HepG2 (cell line): ENCODE data around the gene PRDM15. TPM values are rescaled to one million over a fixed set of nuclear protein-coding genes. Genes with fewer than 3 reads are reported as not detected.

Experiments
- ARNTL ChIP-seq: sonication (generic); formaldehyde crosslinking; IDR thresholded peaks from 2 replicates; pipeline ENCODE4 v1.4.0; 2020; ENCODE audit warnings: mild to moderate bottlenecking, missing genetic modification reagents
- JUN ChIP-seq: sonication (generic); formaldehyde crosslinking; IDR thresholded peaks from 2 replicates; pipeline ENCODE4 v1.4.0; 2020; ENCODE audit warnings: mild to moderate bottlenecking, missing genetic modification reagents
- ONECUT2 ChIP-seq: sonication (generic); formaldehyde crosslinking; IDR thresholded peaks from 2 replicates; pipeline ENCODE4 v1.4.0; 2020; ENCODE audit warnings: missing genetic modification reagents
- RBFOX2 ChIP-seq: fragments of 200-400 bp; formaldehyde crosslinking; IDR thresholded peaks from 2 replicates; pipeline ENCODE4 v1.6.1; 2017; ENCODE audit warnings: low read depth, mild to moderate bottlenecking, low read length
- REL ChIP-seq: sonication (generic); formaldehyde crosslinking; conservative IDR thresholded peaks from 2 replicates; pipeline ENCODE4 v1.8.0; 2022; ENCODE audit warnings: mild to moderate bottlenecking, missing genetic modification reagents, moderate library complexity
- SSRP1 ChIP-seq: IDR thresholded peaks from 2 replicates; pipeline ENCODE4 v1.6.1; 2016; ENCODE audit warnings: control low read depth
- TSC22D2 ChIP-seq: sonication (generic); formaldehyde crosslinking; IDR thresholded peaks from 2 replicates; pipeline ENCODE4 v1.5.1; 2020; ENCODE audit warnings: missing genetic modification reagents, mild to moderate bottlenecking, borderline replicate concordance
- ZFYVE20 ChIP-seq: sonication (generic); formaldehyde crosslinking; IDR thresholded peaks from 2 replicates; pipeline ENCODE4 v1.8.0; 2023; ENCODE audit warnings: low read depth, mild to moderate bottlenecking, moderate library complexity, missing genetic modification reagents, borderline replicate concordance
- ZNF451 ChIP-seq: sonication (generic); formaldehyde crosslinking; IDR thresholded peaks from 2 replicates; pipeline ENCODE4 v1.5.0; 2020; ENCODE audit warnings: mild to moderate bottlenecking, missing genetic modification reagents
- ZNF768 ChIP-seq: sonication (generic); formaldehyde crosslinking; IDR thresholded peaks from 2 replicates; pipeline ENCODE4 v1.4.0; 2020; ENCODE audit warnings: missing genetic modification reagents
- ZNF780A ChIP-seq: sonication (generic); formaldehyde crosslinking; IDR thresholded peaks from 2 replicates; pipeline ENCODE4 v1.8.0; 2022; ENCODE audit warnings: mild to moderate bottlenecking, missing genetic modification reagents, moderate library complexity
- ZZZ3 ChIP-seq: sonication (generic); formaldehyde crosslinking; IDR thresholded peaks from 2 replicates; pipeline ENCODE4 v1.4.0; 2020; ENCODE audit warnings: missing genetic modification reagents, mild to moderate bottlenecking, borderline replicate concordance
- polyA plus RNA-seq, 8 experiments: library from polyadenylated mRNA; depleted of rRNA in 3 of 8; stranded (reverse) in 7 of 8; unstranded in 1 of 8; fragments of >200 nt; fragmentation: Illumina TruSeq in 4 of 8; extraction: Trizol in 4 of 8; gene quantifications; 2 replicates each; pipeline versions ENCODE4 v1.2.1 to v1.2.3, GENCODE V29; 2011 to 2016; ENCODE audit warnings: low read depth in 4 of 8, missing spikeins in 1 of 8, mixed read lengths in 1 of 8; ENCODE audit not compliant: insufficient read depth in 1 of 8
- total RNA-seq, 5 experiments: library from RNA; depleted of rRNA; stranded (reverse); fragments of >200 nt; fragmentation: Illumina TruSeq; extraction: Trizol; gene quantifications; 2 replicates each; pipeline ENCODE4 v1.2.3, GENCODE V29; 2016; ENCODE audit warnings: low read depth in 1 of 5
- TF ChIP-seq, protein P1 (sequence below): sonication (generic); formaldehyde crosslinking; IDR thresholded peaks from 2 replicates; pipeline ENCODE4 v1.5.1; 2020; ENCODE audit warnings: mild to moderate bottlenecking, missing genetic modification reagents, moderate library complexity
- TF ChIP-seq, protein P2 (sequence below): IDR thresholded peaks from 2 replicates; pipeline ENCODE4 v1.6.1; 2012; ENCODE audit warnings: low read depth, low read length, improper control_type of control experiment
- TF ChIP-seq, protein P3 (sequence below): sonication (generic); formaldehyde crosslinking; IDR thresholded peaks from 2 replicates; pipeline ENCODE4 v1.5.0; 2020; ENCODE audit warnings: missing genetic modification reagents, mild to moderate bottlenecking, borderline replicate concordance
- TF ChIP-seq, protein P4 (sequence below): sonication (generic); formaldehyde crosslinking; IDR thresholded peaks from 2 replicates; pipeline ENCODE4 v1.5.0; 2020; ENCODE audit warnings: missing genetic modification reagents
- TF ChIP-seq, protein P5 (sequence below): sonication (generic); formaldehyde crosslinking; IDR thresholded peaks from 2 replicates; pipeline ENCODE4 v1.4.0; 2020; ENCODE audit warnings: missing genetic modification reagents, borderline replicate concordance
- TF ChIP-seq, protein P6 (sequence below): sonication (generic); formaldehyde crosslinking; IDR thresholded peaks from 2 replicates; pipeline ENCODE4 v1.5.0; 2020; ENCODE audit warnings: mild to moderate bottlenecking, missing genetic modification reagents

Gene PRDM15
- total and polyA plus RNA-seq, 2 of the 13 experiments (the other 11 are each of a cell fraction or from before 2014, with no cell fraction given): 4.0 to 6.9 TPM

DNA sequence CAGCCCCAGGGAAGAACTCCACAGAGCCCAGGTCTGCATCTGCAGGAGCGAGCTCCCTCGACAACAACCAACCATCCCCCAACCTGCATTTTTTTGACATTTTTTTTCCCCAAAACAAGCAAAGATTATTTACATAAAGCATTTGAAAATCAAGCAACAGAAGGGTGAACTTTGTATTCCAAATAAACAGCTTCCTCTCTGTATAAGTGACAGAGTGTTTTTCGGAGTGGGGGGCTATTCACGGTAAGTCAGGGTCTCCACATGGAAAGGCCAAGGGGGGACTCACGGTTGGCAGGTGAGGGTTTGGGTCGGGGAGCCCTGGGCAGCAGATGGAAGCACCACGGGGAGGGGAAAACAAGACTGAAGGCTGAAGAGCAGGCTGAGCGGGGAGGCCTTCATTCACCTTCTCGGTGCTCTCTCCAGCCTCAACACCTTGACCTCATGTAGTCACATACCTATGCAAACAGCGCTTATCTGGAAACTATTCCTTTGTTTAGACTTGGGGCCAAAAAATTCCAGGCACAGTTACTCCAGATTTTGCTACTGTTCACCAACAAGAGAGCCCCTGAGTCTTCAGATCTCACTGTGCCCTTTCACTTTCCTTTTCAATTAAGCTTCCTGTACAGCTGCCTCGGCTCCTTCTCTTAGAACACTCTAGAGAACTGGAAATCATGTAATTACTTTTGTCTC is 47.1 kb upstream of the PRDM15 start (continued):
- TF ChIP-seq, protein P1, sequence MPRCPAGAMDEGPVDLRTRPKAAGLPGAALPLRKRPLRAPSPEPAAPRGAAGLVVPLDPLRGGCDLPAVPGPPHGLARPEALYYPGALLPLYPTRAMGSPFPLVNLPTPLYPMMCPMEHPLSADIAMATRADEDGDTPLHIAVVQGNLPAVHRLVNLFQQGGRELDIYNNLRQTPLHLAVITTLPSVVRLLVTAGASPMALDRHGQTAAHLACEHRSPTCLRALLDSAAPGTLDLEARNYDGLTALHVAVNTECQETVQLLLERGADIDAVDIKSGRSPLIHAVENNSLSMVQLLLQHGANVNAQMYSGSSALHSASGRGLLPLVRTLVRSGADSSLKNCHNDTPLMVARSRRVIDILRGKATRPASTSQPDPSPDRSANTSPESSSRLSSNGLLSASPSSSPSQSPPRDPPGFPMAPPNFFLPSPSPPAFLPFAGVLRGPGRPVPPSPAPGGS: no peak
- TF ChIP-seq, protein P2, sequence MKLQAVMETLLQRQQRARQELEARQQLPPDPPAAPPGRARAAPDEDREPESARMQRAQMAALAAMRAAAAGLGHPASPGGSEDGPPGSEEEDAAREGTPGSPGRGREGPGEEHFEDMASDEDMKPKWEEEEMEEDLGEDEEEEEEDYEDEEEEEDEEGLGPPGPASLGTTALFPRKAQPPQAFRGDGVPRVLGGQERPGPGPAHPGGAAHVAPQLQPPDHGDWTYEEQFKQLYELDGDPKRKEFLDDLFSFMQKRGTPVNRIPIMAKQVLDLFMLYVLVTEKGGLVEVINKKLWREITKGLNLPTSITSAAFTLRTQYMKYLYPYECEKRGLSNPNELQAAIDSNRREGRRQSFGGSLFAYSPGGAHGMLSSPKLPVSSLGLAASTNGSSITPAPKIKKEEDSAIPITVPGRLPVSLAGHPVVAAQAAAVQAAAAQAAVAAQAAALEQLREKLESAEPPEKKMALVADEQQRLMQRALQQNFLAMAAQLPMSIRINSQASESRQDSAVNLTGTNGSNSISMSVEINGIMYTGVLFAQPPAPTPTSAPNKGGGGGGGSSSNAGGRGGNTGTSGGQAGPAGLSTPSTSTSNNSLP: no peak
- TF ChIP-seq RBFOX2: no peak
- TF ChIP-seq, protein P3, sequence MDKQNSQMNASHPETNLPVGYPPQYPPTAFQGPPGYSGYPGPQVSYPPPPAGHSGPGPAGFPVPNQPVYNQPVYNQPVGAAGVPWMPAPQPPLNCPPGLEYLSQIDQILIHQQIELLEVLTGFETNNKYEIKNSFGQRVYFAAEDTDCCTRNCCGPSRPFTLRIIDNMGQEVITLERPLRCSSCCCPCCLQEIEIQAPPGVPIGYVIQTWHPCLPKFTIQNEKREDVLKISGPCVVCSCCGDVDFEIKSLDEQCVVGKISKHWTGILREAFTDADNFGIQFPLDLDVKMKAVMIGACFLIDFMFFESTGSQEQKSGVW (CRISPR knock-in tag): no peak
- TF ChIP-seq TSC22D2 (CRISPR knock-in tag): no peak
- no peak for TF ChIP-seq ZNF451
- TF ChIP-seq, protein P4, sequence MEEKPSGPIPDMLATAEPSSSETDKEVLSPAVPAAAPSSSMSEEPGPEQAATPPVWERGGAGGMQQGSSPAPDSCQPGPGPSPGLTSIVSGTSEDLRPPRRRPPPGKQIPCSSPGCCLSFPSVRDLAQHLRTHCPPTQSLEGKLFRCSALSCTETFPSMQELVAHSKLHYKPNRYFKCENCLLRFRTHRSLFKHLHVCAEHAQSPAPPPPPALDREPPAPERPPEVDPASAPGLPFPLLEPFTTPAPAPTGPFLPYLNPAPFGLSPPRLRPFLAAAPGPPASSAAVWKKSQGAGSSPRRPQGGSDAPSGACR (CRISPR knock-in tag): no peak
- TF ChIP-seq ZFYVE20: no peak
- no peak for TF ChIP-seq ARNTL
- no peak for TF ChIP-seq REL
- TF ChIP-seq ONECUT2: no peak
- TF ChIP-seq, protein P5, sequence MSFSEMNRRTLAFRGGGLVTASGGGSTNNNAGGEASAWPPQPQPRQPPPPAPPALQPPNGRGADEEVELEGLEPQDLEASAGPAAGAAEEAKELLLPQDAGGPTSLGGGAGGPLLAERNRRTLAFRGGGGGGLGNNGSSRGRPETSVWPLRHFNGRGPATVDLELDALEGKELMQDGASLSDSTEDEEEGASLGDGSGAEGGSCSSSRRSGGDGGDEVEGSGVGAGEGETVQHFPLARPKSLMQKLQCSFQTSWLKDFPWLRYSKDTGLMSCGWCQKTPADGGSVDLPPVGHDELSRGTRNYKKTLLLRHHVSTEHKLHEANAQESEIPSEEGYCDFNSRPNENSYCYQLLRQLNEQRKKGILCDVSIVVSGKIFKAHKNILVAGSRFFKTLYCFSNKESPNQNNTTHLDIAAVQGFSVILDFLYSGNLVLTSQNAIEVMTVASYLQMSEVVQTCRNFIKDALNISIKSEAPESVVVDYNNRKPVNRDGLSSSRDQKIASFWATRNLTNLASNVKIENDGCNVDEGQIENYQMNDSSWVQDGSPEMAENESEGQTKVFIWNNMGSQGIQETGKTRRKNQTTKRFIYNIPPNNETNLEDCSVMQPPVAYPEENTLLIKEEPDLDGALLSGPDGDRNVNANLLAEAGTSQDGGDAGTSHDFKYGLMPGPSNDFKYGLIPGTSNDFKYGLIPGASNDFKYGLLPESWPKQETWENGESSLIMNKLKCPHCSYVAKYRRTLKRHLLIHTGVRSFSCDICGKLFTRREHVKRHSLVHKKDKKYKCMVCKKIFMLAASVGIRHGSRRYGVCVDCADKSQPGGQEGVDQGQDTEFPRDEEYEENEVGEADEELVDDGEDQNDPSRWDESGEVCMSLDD (CRISPR knock-in tag): no peak
- no peak for TF ChIP-seq ZNF768 (CRISPR knock-in tag)
- TF ChIP-seq, protein P6, sequence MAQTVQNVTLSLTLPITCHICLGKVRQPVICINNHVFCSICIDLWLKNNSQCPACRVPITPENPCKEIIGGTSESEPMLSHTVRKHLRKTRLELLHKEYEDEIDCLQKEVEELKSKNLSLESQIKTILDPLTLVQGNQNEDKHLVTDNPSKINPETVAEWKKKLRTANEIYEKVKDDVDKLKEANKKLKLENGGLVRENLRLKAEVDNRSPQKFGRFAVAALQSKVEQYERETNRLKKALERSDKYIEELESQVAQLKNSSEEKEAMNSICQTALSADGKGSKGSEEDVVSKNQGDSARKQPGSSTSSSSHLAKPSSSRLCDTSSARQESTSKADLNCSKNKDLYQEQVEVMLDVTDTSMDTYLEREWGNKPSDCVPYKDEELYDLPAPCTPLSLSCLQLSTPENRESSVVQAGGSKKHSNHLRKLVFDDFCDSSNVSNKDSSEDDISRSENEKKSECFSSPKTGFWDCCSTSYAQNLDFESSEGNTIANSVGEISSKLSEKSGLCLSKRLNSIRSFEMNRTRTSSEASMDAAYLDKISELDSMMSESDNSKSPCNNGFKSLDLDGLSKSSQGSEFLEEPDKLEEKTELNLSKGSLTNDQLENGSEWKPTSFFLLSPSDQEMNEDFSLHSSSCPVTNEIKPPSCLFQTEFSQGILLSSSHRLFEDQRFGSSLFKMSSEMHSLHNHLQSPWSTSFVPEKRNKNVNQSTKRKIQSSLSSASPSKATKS (CRISPR knock-in tag): no peak
- TF ChIP-seq JUN (CRISPR knock-in tag): no peak; the same call in 1 of the 2 replicates
- no peak for TF ChIP-seq ZNF780A (CRISPR knock-in tag)
- TF ChIP-seq SSRP1: no peak
- no peak for TF ChIP-seq ZZZ3 (CRISPR knock-in tag)
